NB4 (cell line): ENCODE results near the gene USP48.

Source experiments
- DNase-seq: peaks from one replicate; pipeline ENCODE4 v3.0.0; 2010; ENCODE audit warnings: low read depth
- H3K4me3 ChIP-seq: one replicate; pipeline ENCODE4 v1.5.1; 2011; ENCODE audit warnings: mild to moderate bottlenecking, low read depth, low read length, moderate library complexity
- MYC ChIP-seq: IDR thresholded peaks from 2 replicates; pipeline ENCODE4 v1.6.1; 2011; ENCODE audit warnings: low read depth, low read length
- POLR2A ChIP-seq: IDR thresholded peaks from 2 replicates; pipeline ENCODE4 v1.6.1; 2011; ENCODE audit warnings: mild to moderate bottlenecking; ENCODE audit not compliant: insufficient read length; ENCODE audit errors: extremely low read depth
- TF ChIP-seq, protein P1 (sequence below): IDR thresholded peaks from 2 replicates; pipeline ENCODE4 v1.6.1; 2011; ENCODE audit warnings: low read depth, low read length
- TF ChIP-seq, protein P2 (sequence below): IDR thresholded peaks from one replicate; pipeline ENCODE4 v1.5.1; 2012; ENCODE audit warnings: low read depth, low read length

USP48 gene

DNA sequence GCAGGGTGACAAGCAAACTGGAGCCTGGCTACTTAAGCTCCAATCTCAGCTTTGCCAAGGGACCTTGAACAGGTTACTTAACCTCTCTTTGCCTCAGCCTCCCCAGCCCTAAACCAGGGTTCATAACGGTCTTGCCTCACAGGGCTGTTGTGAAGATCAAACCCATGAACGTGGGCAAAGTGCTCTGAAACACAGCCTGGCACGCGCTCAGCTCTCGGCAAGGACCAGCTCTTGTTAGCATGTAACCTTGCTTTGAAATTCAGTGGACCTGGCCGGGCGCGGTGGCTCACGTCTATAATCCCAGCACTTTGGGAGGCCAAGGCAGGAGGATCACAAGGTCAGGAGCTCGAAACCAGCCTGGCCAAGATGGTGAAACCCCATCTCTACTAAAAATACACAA lies 138.6 kb downstream of the USP48 start:
- TF ChIP-seq, protein P1, sequence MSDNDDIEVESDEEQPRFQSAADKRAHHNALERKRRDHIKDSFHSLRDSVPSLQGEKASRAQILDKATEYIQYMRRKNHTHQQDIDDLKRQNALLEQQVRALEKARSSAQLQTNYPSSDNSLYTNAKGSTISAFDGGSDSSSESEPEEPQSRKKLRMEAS = no peak
- TF ChIP-seq, protein P2, sequence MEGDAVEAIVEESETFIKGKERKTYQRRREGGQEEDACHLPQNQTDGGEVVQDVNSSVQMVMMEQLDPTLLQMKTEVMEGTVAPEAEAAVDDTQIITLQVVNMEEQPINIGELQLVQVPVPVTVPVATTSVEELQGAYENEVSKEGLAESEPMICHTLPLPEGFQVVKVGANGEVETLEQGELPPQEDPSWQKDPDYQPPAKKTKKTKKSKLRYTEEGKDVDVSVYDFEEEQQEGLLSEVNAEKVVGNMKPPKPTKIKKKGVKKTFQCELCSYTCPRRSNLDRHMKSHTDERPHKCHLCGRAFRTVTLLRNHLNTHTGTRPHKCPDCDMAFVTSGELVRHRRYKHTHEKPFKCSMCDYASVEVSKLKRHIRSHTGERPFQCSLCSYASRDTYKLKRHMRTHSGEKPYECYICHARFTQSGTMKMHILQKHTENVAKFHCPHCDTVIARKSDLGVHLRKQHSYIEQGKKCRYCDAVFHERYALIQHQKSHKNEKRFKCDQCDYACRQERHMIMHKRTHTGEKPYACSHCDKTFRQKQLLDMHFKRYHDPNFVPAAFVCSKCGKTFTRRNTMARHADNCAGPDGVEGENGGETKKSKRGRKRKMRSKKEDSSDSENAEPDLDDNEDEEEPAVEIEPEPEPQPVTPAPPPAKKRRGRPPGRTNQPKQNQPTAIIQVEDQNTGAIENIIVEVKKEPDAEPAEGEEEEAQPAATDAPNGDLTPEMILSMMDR = no peak
- TF ChIP-seq POLR2A (no peak), MYC (no peak)
- H3K4me3 ChIP-seq = no peak overlapping the region
- DNase-seq = no peak

DNA sequence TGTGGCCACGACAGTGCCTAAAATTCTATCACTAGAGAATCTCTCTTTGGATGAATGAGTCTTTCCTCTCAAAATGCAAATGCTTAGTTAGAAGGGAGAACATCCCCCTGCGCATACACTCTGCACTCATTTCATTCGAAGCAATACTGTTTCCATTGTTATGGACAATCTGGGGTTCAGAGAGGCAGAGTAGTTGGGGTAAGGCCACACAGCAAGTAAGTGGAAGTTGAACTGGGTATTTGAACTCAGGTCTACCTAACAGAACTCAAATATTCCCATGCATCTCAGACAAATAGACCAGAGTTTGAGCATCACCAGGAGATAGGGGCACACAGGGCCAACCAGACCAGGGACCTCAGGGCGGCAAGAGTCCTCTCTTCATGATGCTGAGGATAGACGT lies 139.3 kb downstream of the USP48 start:
- TF ChIP-seq, protein P2 = no peak
- TF ChIP-seq POLR2A = no peak
- TF ChIP-seq, protein P1 = no peak
- TF ChIP-seq MYC = no peak
- no peak for DNase-seq
- no peak overlapping the region for H3K4me3 ChIP-seq

DNA sequence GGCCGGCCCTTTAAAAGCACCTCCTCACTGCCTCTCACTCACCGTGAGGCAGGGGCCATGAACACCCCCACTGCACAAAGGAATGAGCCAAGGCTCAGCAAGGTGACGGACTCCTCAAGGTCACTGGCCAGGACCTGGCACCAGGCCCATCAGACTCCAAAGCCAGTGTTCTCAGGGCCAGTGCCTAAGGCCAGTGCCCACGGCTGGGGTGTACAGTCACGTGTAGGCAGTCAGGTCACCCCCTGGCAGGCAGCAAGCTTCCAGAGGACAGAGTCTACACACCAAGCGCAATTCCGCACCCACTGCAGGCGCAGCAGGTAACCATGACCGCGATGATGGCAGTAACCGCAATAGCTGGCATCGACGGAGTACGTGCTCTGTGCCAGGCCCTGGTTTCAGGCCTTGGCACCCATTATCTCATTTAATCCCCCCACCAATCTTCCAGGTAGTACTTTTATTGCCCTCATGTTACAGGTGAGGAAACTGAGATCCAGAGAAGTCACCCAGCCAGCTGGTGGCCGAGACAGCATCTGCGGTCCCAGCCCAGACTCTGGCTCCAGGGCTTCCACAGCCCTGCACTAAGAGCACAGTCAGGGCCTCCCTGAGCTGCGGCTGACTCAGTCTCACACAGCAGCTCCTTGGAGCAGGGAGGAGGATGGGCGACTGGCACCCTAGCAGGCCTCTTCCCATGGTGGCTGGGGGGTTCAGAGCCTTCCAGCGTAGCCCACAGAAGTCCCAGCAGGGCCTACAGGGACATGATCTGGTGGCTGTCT lies 140.8 kb downstream of the USP48 start:
- DNase-seq = no peak
- H3K4me3 ChIP-seq = no peak overlapping the region
- TF ChIP-seq POLR2A (no peak), MYC (no peak)
- TF ChIP-seq, protein P1 = no peak
- TF ChIP-seq, protein P2 = no peak

DNA sequence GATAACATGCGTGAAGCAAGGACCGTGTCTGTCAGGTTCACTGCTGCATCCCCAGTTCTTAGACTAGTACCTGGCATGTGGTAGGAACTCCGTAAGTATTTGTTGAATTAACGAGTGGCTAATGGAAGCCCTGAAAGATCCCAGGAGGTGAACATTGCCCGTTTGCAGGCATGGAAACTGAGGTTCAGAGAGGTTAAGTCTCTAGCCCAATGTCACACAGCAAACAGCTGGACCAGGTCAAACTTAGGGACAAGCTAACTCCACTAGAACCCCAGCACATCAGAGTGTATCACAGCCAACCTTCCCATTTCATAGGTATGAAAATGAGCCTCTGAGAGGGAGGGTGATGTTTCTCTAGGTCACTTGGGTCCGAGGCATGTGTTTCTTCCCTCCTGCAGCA lies 141.4 kb downstream of the USP48 start:
- no peak for DNase-seq
- TF ChIP-seq MYC (no peak), POLR2A (no peak)
- TF ChIP-seq, protein P2 = no peak
- TF ChIP-seq, protein P1 = no peak
- H3K4me3 ChIP-seq = no peak overlapping the region

DNA sequence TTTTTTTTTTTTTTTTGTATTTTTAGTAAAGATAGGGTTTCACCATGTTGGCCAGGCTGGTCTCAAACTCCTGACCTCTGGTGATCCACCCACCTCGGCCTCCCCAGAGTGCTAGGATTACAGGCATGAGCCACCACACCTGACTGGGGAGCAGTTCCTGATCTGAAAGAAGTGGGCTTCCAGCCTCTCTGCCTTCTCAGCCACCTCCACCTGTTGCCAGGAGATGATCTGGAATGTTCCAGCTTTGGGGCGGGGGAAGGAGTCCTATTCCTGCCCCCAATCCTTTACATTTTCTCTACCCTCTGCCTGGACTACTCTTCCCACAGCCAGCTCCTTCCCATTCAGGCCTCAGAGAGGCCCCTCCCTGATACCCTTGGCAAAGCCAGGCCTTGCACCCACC lies 141.9 kb downstream of the USP48 start:
- no peak overlapping the region for H3K4me3 ChIP-seq
- DNase-seq = no peak
- TF ChIP-seq, protein P1 = no peak
- TF ChIP-seq POLR2A (no peak), MYC (no peak)
- TF ChIP-seq, protein P2 = no peak
